GM19438 (cell line): ENCODE results near the gene ADARB2.
"Not testable (repeated sequence)": the region's sequence is repeated elsewhere in the genome, so short reads cannot be mapped to it uniquely, and the experiment has no call there.

Experiments
- ATAC-seq: cut with Tn5 transposase; IDR thresholded peaks from one replicate; pipeline ENCODE4 v1.9.1; 2021; ENCODE audit warnings: low read depth; ENCODE audit not compliant: unreplicated experiment

The ADARB2 gene

DNA sequence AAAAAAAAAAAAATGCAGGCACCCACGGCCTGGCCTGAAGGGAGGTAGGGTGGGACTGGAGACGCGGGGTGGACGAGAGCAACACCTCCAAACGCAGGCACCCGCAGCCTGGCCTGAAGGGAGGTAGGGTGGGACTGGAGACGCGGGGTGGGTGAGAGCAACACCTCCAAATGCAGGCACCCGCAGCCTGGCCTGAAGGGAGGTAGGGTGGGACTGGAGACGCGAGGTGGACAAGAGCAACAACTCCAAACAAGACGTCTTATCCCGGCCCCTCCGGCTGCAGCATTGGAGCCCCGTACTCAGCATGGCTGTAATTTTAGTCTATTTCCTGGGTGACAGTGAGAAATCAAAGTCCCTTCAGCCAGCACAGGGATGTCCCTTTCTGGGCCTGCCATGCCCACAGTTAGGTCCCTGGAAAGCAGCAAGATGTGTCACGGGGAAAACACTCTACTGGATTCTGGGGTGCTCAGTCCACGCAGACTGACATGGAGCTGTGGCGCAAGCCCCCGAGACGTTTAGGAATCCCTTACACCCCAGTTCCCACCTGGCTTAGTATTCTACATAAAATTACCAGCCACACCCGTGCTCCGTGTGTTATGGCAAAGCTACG is 561.3 kb downstream of the ADARB2 start:
- ATAC-seq, result no peak

- no peak for ATAC-seq
Observed at GRCh38 chr10:1174022-1174421, 563.3 kb downstream of the ADARB2 start.

DNA sequence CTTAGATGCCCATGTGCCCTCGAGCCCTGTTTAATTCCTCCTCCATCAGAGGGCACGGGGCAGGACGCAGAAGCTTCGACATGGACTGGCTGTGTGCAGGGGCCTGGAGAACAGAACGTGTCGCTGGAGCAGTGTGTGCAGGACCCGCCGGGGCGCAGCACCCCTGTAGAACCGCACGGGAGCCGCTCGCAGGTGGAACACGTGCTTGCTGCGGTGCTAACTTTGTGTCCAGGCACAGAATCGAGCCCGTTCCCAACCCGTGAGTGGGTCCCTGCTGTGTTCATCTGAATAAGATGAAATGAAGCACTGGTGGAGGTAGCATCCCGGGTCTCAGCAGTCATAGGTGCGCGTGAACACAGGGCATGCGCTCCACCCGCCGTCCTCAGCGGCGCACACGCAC is 564.2 kb downstream of the ADARB2 start:
- no peak for ATAC-seq

DNA sequence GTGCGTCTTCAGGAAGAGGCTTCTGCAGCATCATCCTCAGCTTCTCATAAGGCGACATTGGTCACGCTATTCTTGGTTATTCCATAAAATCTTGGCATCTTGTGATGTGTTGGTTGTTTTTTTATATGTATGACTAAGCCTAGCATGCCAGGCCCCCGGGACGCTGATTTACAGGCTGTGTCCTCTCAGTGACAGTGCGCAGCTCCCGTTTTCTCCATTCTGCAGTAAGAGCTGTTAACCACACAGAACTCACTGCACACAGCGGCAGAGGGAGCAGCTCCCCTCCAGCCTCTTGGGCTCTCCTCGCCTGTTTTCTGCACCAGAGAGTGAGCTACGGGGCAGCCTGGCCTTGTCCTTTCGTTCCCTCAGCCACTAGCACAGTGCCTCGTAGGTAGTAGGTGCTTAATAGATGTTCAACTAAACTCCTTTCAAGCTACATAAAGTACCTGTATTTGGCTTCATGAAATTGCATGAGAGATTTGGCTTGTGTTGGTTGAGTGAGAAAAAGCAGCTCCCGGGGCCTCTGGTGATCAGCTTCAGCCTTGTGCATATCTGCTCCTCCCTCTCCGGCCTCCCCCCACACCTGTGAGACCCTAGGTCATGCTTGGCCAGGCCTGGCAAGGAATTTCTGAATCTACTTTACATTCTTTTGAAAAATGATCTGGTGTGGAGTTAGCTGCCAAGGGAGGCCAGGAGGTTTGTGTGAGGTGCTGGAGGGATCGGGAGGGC is 564.9 kb downstream of the ADARB2 start:
- ATAC-seq, result no peak

DNA sequence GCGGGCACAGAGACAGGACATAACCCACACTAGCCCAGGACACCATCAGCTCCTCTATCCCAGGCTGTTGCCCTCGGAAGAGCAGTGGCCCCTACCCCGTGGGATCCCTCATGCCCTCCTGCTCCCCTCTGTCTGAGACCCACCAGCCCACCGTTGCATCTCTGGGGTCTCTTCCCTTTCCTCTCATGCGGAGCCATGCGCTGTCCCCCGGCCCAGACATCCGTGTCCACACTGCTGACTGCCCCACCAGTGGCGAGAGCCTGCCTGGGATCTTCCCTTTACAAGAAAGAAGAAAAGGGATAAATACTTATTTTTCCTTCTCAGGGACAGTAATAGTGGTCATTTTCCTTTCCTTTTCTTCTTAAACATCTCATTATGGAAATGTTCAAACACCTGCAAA is 565.7 kb downstream of the ADARB2 start:
- no peak for ATAC-seq

- no peak for ATAC-seq
Observed at GRCh38 chr10:1171182-1171581, 566.1 kb downstream of the ADARB2 start.

DNA sequence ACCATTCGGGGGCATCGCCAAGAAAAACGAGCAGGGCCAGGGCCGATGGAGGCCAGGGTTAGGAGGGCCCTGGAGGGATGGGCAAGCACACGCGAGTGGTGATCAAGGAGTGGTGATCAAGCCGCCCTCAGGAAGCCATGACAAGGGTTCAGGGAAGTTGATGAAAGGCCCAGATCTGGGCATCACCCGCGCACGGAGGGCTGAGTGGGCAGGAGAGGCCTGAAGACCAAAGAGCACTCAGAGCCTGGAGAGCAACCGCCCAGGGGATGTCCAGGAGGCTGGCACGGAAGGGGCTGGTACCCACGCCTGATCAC is 566.5 kb downstream of the ADARB2 start:
- ATAC-seq, result no peak

DNA sequence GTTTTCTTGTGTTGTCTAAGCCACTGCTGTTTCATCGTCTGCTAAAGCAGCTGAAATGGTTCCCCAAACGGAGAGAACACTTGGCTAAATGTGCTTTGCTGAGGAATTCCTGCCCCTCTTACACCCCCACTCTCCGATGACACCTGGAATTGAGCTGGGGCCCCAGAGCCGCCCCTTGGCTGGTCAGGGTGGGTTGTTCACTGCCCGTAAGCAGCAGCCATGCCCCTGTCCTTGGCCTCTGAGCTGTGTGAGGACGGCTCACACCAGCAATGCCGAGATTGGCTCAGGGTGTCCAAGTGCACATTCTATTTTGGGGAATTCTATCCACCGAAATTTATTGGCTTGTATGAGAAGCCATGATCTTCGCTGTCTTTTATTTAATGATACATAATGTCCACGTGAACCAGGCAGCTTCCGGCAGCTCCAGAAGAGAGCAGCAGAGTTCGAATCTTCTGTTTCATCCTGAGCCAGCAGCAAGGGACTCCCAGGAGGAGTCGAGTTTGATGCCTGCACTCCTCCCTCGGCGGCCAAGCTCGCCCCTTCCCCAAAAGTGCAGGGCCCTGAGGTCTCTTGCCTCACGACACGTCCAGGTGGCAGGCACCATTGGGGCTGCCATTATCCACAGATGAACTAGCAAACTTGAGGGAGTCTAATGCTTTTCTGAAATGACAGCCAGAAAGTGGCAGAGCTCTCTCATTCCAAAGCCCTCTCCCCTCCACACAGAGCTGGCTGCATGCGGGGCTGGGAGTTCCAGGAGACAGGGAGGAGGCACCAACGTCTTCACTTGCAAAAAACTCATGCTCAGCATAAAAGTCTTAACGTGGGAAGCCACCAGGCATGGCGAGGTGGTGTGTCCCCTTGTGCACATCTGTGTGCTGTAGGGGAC is 567.1 kb downstream of the ADARB2 start:
- no peak for ATAC-seq

DNA sequence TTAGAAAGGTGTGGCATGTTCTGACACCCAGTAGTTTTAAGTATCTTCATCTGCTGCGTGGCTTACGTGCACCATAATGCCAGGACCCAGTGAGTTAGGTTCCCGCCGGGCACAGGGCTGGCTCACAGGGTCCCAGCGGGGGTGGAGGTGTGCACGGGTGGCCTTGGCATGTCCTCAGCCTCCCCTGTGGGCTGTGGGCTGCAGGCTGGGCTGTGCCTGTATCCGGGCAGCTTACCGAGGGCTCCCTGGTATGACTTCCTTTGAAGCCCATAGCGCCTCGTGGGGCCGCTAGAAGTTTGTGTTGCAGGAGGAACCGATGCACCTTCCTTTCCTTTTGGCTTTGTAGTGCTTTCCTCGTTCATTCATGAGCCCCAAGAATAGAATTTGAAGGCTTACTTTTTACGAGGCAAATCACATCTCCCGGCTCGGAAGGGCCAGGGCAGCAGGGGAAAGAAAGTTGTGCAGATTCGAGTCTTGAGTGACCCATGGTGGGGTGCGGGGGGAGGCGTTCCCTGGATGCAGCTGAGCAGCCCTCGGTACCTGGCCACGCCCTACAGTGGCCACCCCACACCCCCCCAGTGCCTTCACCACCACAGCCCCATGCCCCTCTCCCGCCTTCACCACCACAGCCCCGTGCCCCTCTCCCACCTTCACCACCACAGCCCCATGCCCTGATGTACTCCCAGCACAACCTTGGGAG is 568.0 kb downstream of the ADARB2 start:
- no peak for ATAC-seq

GRCh38 chr10:1168763-1169162 is 568.6 kb downstream of the ADARB2 start:
- ATAC-seq, result no peak

DNA sequence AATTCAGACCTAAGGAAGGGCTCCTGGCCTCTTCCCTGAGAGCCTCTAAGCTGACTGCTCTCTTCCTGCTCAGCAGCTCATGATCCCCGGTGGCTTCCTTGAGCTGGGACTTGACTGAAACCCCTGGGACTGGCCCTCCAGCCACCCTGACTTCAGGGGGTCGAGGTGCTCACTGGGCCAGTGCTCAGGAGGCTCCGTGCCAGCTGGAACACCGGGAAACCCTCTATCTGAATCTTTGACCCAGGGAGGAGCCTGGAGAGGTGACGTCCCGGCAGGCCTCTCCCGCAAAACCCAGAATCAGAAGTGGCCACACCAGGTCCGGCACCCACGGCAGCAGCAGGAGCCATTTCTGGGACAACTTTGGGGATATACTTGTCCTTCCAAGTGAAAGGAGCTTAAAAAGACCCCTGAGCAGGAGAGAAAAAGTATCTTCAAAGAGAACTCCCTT is 570.5 kb downstream of the ADARB2 start:
- ATAC-seq, result no peak

DNA sequence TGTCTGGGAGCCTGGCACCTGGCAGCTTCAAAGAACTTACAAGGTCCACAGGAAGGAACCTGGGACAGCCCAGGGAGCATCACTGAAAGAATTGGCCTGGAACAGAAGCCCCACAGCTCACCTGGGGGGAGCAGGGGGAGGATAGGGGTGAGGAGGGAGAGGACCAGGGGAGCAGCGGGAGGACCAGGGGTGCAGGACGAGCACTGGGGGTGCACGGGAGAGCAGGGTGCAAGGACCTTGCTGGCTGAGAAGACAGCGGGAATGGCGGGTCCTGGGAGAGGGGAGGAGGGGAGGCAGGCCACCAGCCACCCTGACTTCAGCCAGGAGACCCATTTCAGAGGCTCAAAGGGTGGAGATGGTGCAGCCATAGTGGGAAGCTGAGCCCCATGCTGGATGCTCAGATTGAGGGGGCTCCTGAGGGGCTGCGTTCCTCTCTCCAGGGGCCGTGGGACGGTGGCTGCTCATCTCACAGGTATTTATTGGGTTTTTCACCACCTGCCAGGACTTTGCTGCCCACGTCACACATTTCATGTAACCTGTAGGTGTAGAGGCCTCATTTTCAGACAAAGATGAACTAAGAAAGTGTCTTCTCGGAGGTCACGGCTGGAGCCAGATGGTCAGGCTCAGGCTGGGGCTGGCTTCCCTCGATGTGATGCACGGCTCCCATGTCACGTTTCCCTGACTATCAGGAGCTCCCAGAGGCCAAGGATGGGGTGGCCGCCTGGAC is 571.1 kb downstream of the ADARB2 start:
- no peak for ATAC-seq

DNA sequence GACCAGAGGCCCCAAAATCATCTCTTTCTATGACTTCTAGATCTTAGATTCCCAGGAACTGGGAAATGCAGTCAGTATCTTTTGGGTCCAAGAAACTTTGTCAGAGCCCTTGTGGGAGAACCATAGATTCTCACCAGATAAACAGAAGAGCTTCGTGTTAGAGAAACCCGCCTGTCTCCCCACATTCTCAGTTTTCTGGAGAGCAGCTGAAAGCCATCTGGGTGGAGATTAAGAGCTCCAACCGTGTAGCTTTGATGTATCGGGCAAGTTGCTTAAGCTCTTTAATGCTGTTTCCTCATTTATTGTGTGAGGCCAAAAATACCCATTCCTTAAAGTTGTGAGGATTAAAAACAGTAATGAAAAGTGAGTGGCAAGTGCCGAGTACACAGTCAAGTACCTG is 573.5 kb downstream of the ADARB2 start:
- no peak for ATAC-seq

- no peak for ATAC-seq
Observed at GRCh38 chr10:1163204-1163660, 574.1 kb downstream of the ADARB2 start.

- no peak for ATAC-seq
Observed at GRCh38 chr10:1162481-1163203, 574.7 kb downstream of the ADARB2 start.

DNA sequence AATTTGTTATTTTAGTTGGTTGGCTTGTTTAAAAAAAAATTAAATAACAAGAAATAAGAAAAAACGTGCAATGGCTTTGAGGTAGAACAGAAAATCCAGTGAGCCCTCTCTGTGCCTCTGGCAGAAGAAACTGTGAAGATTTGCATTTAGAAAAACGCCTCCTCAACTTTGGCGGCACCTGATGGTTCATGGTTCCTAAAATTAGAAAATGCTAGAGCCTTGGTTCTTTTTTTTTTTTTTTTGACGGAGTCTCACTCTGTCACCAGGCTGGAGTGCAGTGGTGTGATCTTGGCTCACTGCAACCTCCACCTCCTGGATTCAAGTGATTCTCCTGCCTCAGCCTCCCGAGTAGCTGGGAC is 576.0 kb downstream of the ADARB2 start:
- ATAC-seq, result not testable (repeated sequence)

DNA sequence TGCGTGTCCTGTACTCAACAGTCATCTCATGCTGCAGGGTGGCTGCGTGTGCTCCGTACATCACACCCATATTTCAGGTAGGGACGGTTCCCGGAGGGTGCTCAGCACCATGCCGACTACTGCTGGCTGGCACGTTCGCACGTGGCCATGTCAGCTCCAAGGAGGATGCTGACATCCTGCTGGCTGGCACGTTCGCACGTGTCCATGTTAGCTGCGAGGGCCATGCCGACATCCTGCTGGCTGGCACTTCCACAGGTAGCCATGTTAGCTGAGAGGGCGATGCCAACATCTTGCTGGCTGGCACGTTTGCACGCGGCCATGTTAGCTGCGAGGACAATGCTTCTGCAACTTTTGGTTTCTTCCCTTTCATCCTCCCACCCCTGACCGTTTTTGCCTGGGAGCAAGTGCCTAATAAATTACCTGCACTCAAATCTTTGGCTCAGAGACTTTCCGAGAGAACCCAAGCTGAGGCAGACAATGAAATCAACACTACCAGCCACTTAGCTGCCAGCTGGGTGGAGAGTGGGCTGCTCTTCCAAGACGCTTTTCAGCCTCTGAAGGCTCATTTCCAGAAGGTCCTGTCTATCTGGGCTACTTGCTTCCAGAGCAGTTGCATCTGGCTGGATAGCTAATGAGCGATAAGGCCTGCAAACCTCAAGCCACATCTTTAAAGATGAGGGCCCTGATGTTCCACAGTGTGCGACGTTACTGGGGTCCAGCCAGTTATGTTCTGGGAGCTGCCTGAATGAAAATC is 576.6 kb downstream of the ADARB2 start:
- no peak for ATAC-seq

GRCh38 chr10:1159131-1160061 is 577.9 kb downstream of the ADARB2 start:
- no peak for ATAC-seq
